Measurements from ENCODE around the gene NALF2. TPM values are rescaled to one million over a fixed set of nuclear protein-coding genes. Genes with fewer than 3 reads are reported as not detected.

Gene NALF2
- 0.05 and 0.13 TPM in 2 replicates for total RNA-seq

GRCh38 chrX:69503782-69504625, at the start of gene NALF2:
TSS of gene NALF2 (plus strand) at chrX:69504326. CDS start at chrX:69505283, 957 bp downstream.

Other genes starting within 250 kb of the NALF2 start
- 0.20 and 1.1 TPM in 2 replicates for gene EDA, start 111.8 kb downstream of the NALF2 start, total RNA-seq

Measured in mammary microvascular endothelial cell (primary cell).